Heart right ventricle (tissue), 16 donors: Measurements from ENCODE around the gene ABCA4. TPM values are rescaled to one million over a fixed set of nuclear protein-coding genes. Genes with fewer than 3 reads are reported as not detected.

Experiments used
- ATAC-seq, 8 donors: fragments of 200-7000 bp; cut with Tn5 transposase; one replicate each; pipeline ENCODE4 v1.9.1; 2020; ENCODE audit warnings: mild to moderate bottlenecking in 8 of 8, moderate library complexity in 8 of 8, moderate number of reproducible peaks in 1 of 8
- DNase-seq, 2 donors: peaks; one replicate each; pipeline ENCODE4 v3.0.0-alpha.2; 2020
- H3K27ac ChIP-seq, 10 donors: fragments of 200-600 bp; sonication (generic) in 2 of 10; one replicate each; pipeline versions ENCODE4 v1.5.0 to v1.8.0; 2020 to 2022; ENCODE audit warnings: mild to moderate bottlenecking in 3 of 10
- H3K27me3 ChIP-seq, 7 donors: fragments of 200-600 bp; one replicate each; pipeline ENCODE4 v1.8.0; 2021 to 2022; ENCODE audit warnings: mild to moderate bottlenecking in 2 of 7
- H3K36me3 ChIP-seq, 9 donors: fragments of 200-600 bp; sonication (generic) in 1 of 9; one replicate each; pipeline versions ENCODE4 v1.5.0 to v1.8.0; 2020 to 2022; ENCODE audit warnings: mild to moderate bottlenecking in 2 of 9
- H3K4me1 ChIP-seq, 9 donors: fragments of 200-600 bp; sonication (generic) in 1 of 9; one replicate each; pipeline versions ENCODE4 v1.5.0 to v1.8.0; 2020 to 2022; ENCODE audit warnings: mild to moderate bottlenecking in 4 of 9
- H3K4me3 ChIP-seq, 10 donors: fragments of 200-600 bp; sonication (generic) in 2 of 10; one replicate each; pipeline versions ENCODE4 v1.5.0 to v1.8.0; 2020 to 2022; ENCODE audit warnings: mild to moderate bottlenecking in 7 of 10, moderate library complexity in 2 of 10
- H3K9me3 ChIP-seq, 11 donors: fragments of 200-600 bp in 10 of 11; sonication (generic) in 2 of 11; one replicate each; pipeline versions ENCODE4 v1.5.0 to v1.8.0; 2013 to 2022; ENCODE audit warnings: mild to moderate bottlenecking in 2 of 11, control low read depth in 1 of 11, moderate library complexity in 1 of 11
- CTCF ChIP-seq, 9 donors: fragments of 200-600 bp; sonication (generic) in 2 of 9; IDR thresholded peaks; one replicate each; pipeline versions ENCODE4 v1.5.0 to v1.8.0; 2021 to 2022; ENCODE audit warnings: antibody characterized with exemption in 9 of 9, mild to moderate bottlenecking in 5 of 9, moderate library complexity in 1 of 9
- WGBS, 2 donors: extraction: QIAGEN DNeasy Blood & Tissue Kit; methylation state at CpG; one replicate each; pipeline ENCODE4 v1.1.7; 2013; ENCODE audit warnings: inconsistent platforms in 1 of 2; 5-methylcytosine and 5-hydroxymethylcytosine counted together
- intact Hi-C, 10 donors: fragments of 100-400 bp; cut with DNase I; formaldehyde crosslinking; loops; one replicate each; pipeline versions ENCODE4 v1.11.1 to v1.14.2; 2022
- polyA plus RNA-seq, 2 donors: library from polyadenylated mRNA; stranded (reverse); fragments of 200-250 nt; gene quantifications; one replicate each; pipeline ENCODE4 v1.2.3, GENCODE V29; 2013
- total RNA-seq, 10 donors: library from RNA; stranded (reverse); fragmentation: NEBNext Ultra II Directional in 3 of 10; extraction: Animal tissue kit (Norgen Biotek cat#: 25700) in 3 of 10; gene quantifications; one replicate each; pipeline versions ENCODE4 v1.2.1 to v1.2.4, GENCODE V29; 2021 to 2023
- donor health status: Arrhythmogenic right ventricular cardiomyopathy.
- donor health status: ischemic (EF 13 %, LVEDD 7.1; RV severe dilation, severe dysfunction).
- donor health status: healthy with polysubstance abuse.
- donor health status: DM: no; HTN: yes; CAD: no.
- donor health status: DM: no; HTN: no; CAD: no.
- donor health status: ischemic (EF 25% LVEDD 6.9; RV normal size, moderate dysfunction).
- donor health status: ischemic (EF 25% LVEDD 5.7; RV mildly dilated, moderate dysfunction).
- donor health status: healthy.
- donor health status: DM: yes; HTN: yes; CAD: no.
- donor health status: Ischemic cardiomyopathy.
- donor health status: ischemic (EF 35%, LVEDD 5.7; RV mildly dilated, moderate dysfunction).
- donor health status: nonischemic (EF 11% LVEDD 7.7; RV severe dilation, severe dysfunction).
- donor health status: DM: yes; HTN: yes; CAD: no.
- donor health status: PGD.
- donor health status: ischemic (EF 29% LVEDD 5.4; RV normal size, mild dysfunction).
- donor health status: nonischemic (EF 23%, LVEDD 6.1; RV moderate dilation, normal function).

Gene ABCA4
- total and polyA plus RNA-seq, 12 donors: 0.05 to 0.66 (median 0.21) TPM

DNA sequence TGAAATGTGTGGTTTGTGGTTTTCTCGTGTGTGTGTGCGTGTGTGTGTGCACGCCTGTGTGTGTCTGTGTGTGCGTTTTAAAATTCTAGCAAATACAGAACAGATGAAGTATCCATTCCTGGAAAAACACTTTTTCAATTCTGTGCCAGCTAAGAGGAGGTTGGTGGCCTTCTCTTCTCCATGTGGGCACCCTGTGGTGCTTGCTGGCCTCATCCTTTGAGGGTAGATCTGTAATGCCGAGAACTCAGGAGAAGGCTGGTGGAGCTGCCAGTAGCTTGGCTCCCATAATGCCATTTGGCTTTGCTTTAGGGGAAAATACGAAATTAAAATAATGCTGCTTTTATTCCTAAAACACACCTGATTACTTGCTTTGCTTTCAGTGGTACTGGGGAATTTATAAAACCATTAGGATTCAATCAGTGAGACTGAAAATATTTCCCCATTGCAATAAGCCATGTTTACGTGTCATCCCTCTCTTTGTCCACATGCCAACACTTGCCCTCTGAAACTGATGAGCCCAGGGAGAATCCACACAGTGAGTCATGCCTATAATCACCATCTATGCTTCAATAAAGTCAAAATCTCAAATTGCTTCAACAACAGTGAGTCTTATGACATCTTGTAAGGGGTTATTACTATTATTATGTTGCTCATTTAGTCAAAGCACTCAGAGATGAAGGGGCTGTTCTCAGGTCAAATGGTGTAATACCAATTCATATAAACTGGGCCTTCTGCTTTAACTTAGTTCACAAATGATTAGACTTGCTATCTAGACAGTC lies 39.2 kb downstream of the ABCA4 start:
- ATAC-seq (no peak), DNase-seq (no peak)
- peaks cover 0 to 6% (median 0%) of the 10 kb centered on the region in 9 donors for H3K4me1 ChIP-seq
- WGBS, 2 donors: 94% methylated on average over 7 of the region's 7 CpGs
- no peak overlapping the region for H3K27ac ChIP-seq
- intact Hi-C loops: no loop called here
- H3K27me3 ChIP-seq: peaks cover 0 to 22% (median 0%) of the 10 kb centered on the region in 7 donors
- H3K9me3 ChIP-seq: no peaks in the 10 kb centered on the region
- TF ChIP-seq CTCF (IDR thresholded peaks at IDR 0.05): no peak
- no peak overlapping the region for H3K4me3 ChIP-seq
- no peaks in the 10 kb centered on the region for H3K36me3 ChIP-seq

GRCh38 chr1:94079989-94080388 lies 41.0 kb downstream of the ABCA4 start:
- WGBS, 2 donors: 70 to 84% methylated on average over 3 of the region's 3 CpGs
- no peak for DNase-seq
- no peak for ATAC-seq
- H3K4me1 ChIP-seq: peaks cover 0 to 6% (median 0%) of the 10 kb centered on the region in 9 donors
- intact Hi-C loops: loop anchor here in 1 of 10 donors (10.0 kb wide), 1 partner anchor 65 kb away; no protein-coding TSS in a partner anchor
- peaks cover 0 to 18% (median 0%) of the 10 kb centered on the region in 7 donors for H3K27me3 ChIP-seq
- H3K4me3 ChIP-seq: no peak overlapping the region
- no peak for TF ChIP-seq CTCF (IDR thresholded peaks at IDR 0.05)
- H3K36me3 ChIP-seq: no peaks in the 10 kb centered on the region
- no peak overlapping the region for H3K27ac ChIP-seq
- H3K9me3 ChIP-seq: no peaks in the 10 kb centered on the region

DNA sequence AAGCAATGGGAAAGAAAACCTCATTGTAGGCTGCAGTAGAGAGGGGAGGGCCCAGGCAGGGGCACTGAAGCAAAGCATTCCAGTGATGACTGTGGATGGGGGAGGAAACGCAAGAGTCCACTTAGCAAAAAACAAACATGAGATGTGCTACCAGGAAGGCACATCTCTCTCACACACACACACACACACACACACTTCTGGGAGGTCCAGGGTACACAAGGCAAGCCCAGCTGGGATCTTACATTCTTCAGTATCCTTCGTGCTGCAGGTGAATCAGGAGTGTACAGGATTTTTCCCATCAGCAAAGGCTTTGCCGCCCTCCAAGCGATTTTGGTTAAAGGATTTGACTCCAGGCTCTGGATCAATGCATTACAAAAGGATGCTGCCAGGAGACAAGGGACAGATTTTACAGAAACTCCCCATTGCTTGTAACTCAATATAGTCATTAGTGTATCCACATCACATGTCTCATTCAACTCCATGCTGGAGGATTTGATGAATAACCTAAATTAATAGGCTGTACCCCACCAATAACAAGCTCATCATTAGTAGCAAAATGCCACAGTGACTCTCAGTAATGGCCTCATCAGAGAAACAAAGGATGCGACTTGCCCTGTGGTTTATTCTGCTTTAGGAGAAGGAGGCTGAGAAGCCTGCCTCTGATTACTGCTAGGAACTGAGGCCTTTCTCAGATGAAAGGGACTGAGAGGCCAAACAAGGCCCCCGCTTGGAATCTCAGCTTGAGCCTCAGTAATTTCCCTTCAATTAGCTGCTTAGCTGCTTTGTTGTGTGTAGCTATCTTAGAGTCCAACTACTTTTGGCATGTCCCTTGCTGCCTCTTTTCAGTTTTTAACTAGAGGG lies 41.6 kb downstream of the ABCA4 start:
- intact Hi-C loops: loop anchor here in 1 of 10 donors (10.0 kb wide), 1 partner anchor 65 kb away; no protein-coding TSS in a partner anchor
- H3K27ac ChIP-seq: peak overlapping the region in 1 of 10 donors; percentile 26
- 94% methylated on average over 6 of the region's 6 CpGs for WGBS, 2 donors

More for the DNA sequence above, 41.6 kb downstream of the ABCA4 start:
- Histone ChIP-seq H3K36me3 (no peaks in the 10 kb centered on the region), H3K4me3 (no peak overlapping the region), H3K9me3 (no peaks in the 10 kb centered on the region), H3K4me1 (peaks cover 0 to 4% (median 0%) of the 10 kb centered on the region in 9 donors), H3K27me3 (peaks cover 0 to 15% (median 0%) of the 10 kb centered on the region in 7 donors)
- TF ChIP-seq CTCF (IDR thresholded peaks at IDR 0.05): no peak
- no peak for ATAC-seq
- DNase-seq: no peak
